Omental fat pad (tissue), 4 donors: ENCODE measurements around the gene RFX4. TPM values are rescaled to one million over a fixed set of nuclear protein-coding genes. Genes with fewer than 3 reads are reported as not detected.

ENCODE experiments used
- ATAC-seq: fragments of 150-250 bp; one replicate; pipeline ENCODE4 v1.9.1; 2016; ENCODE audit warnings: mild to moderate bottlenecking, moderate library complexity; ENCODE audit not compliant: low FRiP score
- DNase-seq: peaks from one replicate; pipeline ENCODE4 v3.0.0-alpha.2; 2019; ENCODE audit warnings: low spot score
- CTCF ChIP-seq, 3 donors: fragments of 450-650 bp; IDR thresholded peaks; one replicate each; pipeline ENCODE4 v1.5.1; 2016 to 2017; ENCODE audit warnings: antibody characterized with exemption in 3 of 3, mild to moderate bottlenecking in 3 of 3, moderate library complexity in 2 of 3
- total RNA-seq, 4 donors: library from RNA; depleted of rRNA; stranded (reverse); fragments of >200 nt; gene quantifications; one replicate each; pipeline ENCODE4 v1.1.0, GENCODE V29; 2016

The RFX4 gene
- total RNA-seq, 4 donors from 2014 or later, result not detected

- DNase-seq (no peak), ATAC-seq (no peak)
- no peak for TF ChIP-seq CTCF (IDR thresholded peaks at IDR 0.05)
Measured at GRCh38 chr12:106673141-106673540, 90.3 kb downstream of the RFX4 start.

GRCh38 chr12:106675651-106676435 lies 93.0 kb downstream of the RFX4 start:
- DNase-seq (no peak), ATAC-seq (no peak)
- TF ChIP-seq CTCF (IDR thresholded peaks at IDR 0.05), result no peak

- ATAC-seq (no peak), DNase-seq (no peak)
- TF ChIP-seq CTCF (IDR thresholded peaks at IDR 0.05), result no peak
Measured at GRCh38 chr12:106679574-106679973, 96.8 kb downstream of the RFX4 start.

DNA sequence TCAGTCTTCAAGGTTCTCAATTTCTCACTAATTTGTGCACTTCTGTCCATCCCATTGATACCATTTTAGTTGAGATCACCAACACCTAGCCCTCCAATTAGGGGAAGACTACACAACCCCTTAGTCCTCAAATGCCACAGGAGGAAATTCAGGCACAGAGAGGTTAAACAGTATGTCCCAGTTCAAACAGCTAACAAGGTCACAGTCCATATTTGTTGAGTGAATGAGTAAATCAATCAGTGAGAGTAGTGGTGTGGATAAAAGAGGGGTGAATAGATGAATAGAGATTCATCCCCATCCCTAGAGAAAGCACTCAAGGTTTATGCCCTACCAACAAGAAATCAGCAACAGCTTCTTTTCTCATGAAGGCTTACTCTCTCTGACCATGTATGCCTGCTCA lies 97.5 kb downstream of the RFX4 start:
- no peak for TF ChIP-seq CTCF (IDR thresholded peaks at IDR 0.05)
- no peak for ATAC-seq
- DNase-seq, result no peak

DNA sequence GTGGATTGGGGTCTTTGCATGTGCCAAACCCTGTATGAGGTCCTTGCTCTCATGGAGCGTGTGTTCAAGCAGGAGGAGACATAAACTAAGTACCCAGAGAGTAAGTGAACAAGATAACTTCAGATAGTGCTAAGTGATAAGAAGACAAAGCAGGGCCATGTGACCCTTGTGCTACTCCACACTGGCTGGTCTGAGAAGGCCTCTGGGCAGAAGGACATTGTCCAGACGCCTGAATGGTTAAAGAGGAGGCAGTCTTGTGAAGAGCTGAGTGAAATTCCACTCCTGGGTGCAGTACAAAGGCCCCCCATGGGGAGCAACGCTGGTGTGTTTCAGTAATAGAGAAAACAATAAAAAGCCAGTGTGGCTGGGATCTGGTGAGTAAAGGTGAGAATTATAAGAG lies 98.4 kb downstream of the RFX4 start:
- ATAC-seq (no peak), DNase-seq (no peak)
- no peak for TF ChIP-seq CTCF (IDR thresholded peaks at IDR 0.05)

GRCh38 chr12:106682594-106683234 lies 99.9 kb downstream of the RFX4 start:
- DNase-seq (no peak), ATAC-seq (no peak)
- TF ChIP-seq CTCF (IDR thresholded peaks at IDR 0.05), result no peak

DNA sequence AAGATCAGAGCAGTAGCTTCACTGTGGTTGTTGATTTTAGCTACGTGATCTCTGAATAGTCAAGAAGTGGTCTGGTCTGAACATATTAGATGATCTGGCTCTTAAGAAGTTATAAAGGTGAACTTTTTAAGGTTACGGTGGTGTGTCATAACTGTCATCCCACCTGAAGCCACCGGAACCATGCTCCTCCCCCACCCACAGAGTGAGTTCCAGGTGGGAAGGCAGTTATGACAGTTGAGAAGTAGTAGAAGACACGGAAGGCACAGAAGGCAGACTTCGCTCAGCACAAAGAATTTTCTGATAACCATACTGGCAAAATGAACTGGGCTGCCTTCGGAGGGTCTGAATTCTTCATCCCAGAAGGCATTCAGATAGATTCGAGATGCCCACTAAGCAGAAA lies 101.7 kb downstream of the RFX4 start:
- no peak for TF ChIP-seq CTCF (IDR thresholded peaks at IDR 0.05)

More for the DNA sequence above, 101.7 kb downstream of the RFX4 start:
- no peak for DNase-seq
- ATAC-seq, result no peak
